GM12878 (cell line): ENCODE results near the gene COL19A1.

Experiments used
- NFIC ChIP-seq: IDR thresholded peaks from 2 replicates; pipeline ENCODE4 v1.6.1; 2012; ENCODE audit warnings: low read depth, mild to moderate bottlenecking, inconsistent platforms, low read length, moderate library complexity
- POLR2A ChIP-seq: IDR thresholded peaks from 2 replicates; pipeline ENCODE4 v1.6.1; 2011; ENCODE audit warnings: low read depth, mild to moderate bottlenecking, low read length
- POLR2AphosphoS2 ChIP-seq: IDR thresholded peaks from 2 replicates; pipeline ENCODE4 v1.6.1; 2011; ENCODE audit warnings: low read depth, mild to moderate bottlenecking, low read length, improper control_type of control experiment, moderate library complexity
- TF ChIP-seq, protein P1 (sequence below), 3 experiments: IDR thresholded peaks in 2 of 3; conservative IDR thresholded peaks in 1 of 3; 2 replicates each; pipeline ENCODE4 v1.5.1; 2011; ENCODE audit warnings: low read depth in 3 of 3, low read length in 3 of 3, mild to moderate bottlenecking in 3 of 3, control low read depth in 2 of 3, moderate library complexity in 2 of 3, inconsistent platforms in 1 of 3, mixed read lengths in 1 of 3; ENCODE audit not compliant: control insufficient read depth in 2 of 3, insufficient read depth in 1 of 3; ENCODE audit errors: extremely low read depth in 1 of 3
- TF ChIP-seq, protein P2 (sequence below): fragments of 450-650 bp; IDR thresholded peaks from 2 replicates; pipeline ENCODE4 v1.6.1; 2014; ENCODE audit warnings: mild to moderate bottlenecking
- TF ChIP-seq, protein P3 (sequence below): fragments of 450-650 bp; IDR thresholded peaks from 2 replicates; pipeline ENCODE4 v1.6.1; 2017; ENCODE audit warnings: antibody characterized with exemption, mild to moderate bottlenecking, moderate library complexity

DNA sequence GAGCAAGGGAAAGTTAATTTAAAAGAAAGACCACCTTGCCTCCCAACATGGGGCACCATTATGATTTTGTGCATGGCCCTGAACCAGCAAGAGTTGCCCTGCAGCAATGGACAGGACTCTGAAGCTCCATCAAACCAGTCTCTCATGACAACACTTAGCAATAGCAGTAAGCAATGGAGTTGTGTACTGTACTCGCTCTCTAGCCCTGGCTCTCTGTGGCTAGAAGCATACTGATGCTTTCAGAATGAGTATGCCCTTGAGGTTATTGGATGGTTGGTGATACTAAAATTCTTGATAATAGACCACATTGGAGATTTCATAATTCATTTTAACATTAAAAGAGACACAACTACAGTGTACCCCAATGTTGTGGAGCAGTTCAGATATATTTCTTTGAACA, 46.3 kb upstream of the COL19A1 start:
- TF ChIP-seq, protein P1, sequence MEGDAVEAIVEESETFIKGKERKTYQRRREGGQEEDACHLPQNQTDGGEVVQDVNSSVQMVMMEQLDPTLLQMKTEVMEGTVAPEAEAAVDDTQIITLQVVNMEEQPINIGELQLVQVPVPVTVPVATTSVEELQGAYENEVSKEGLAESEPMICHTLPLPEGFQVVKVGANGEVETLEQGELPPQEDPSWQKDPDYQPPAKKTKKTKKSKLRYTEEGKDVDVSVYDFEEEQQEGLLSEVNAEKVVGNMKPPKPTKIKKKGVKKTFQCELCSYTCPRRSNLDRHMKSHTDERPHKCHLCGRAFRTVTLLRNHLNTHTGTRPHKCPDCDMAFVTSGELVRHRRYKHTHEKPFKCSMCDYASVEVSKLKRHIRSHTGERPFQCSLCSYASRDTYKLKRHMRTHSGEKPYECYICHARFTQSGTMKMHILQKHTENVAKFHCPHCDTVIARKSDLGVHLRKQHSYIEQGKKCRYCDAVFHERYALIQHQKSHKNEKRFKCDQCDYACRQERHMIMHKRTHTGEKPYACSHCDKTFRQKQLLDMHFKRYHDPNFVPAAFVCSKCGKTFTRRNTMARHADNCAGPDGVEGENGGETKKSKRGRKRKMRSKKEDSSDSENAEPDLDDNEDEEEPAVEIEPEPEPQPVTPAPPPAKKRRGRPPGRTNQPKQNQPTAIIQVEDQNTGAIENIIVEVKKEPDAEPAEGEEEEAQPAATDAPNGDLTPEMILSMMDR (IDR thresholded peaks at IDR 0.05 in 2 of 3, conservative IDR thresholded peaks at IDR 0.05 in 1 of 3; ENCODE audit: control insufficient read depth in 2 of 3, extremely low read depth in 1 of 3, insufficient read depth in 1 of 3, low read depth in 3 of 3, low read length in 3 of 3) = no peak
- TF ChIP-seq NFIC (no peak), POLR2A (no peak), POLR2AphosphoS2 (no peak)
- TF ChIP-seq, protein P2, sequence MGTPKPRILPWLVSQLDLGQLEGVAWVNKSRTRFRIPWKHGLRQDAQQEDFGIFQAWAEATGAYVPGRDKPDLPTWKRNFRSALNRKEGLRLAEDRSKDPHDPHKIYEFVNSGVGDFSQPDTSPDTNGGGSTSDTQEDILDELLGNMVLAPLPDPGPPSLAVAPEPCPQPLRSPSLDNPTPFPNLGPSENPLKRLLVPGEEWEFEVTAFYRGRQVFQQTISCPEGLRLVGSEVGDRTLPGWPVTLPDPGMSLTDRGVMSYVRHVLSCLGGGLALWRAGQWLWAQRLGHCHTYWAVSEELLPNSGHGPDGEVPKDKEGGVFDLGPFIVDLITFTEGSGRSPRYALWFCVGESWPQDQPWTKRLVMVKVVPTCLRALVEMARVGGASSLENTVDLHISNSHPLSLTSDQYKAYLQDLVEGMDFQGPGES = no peak
- TF ChIP-seq, protein P3, sequence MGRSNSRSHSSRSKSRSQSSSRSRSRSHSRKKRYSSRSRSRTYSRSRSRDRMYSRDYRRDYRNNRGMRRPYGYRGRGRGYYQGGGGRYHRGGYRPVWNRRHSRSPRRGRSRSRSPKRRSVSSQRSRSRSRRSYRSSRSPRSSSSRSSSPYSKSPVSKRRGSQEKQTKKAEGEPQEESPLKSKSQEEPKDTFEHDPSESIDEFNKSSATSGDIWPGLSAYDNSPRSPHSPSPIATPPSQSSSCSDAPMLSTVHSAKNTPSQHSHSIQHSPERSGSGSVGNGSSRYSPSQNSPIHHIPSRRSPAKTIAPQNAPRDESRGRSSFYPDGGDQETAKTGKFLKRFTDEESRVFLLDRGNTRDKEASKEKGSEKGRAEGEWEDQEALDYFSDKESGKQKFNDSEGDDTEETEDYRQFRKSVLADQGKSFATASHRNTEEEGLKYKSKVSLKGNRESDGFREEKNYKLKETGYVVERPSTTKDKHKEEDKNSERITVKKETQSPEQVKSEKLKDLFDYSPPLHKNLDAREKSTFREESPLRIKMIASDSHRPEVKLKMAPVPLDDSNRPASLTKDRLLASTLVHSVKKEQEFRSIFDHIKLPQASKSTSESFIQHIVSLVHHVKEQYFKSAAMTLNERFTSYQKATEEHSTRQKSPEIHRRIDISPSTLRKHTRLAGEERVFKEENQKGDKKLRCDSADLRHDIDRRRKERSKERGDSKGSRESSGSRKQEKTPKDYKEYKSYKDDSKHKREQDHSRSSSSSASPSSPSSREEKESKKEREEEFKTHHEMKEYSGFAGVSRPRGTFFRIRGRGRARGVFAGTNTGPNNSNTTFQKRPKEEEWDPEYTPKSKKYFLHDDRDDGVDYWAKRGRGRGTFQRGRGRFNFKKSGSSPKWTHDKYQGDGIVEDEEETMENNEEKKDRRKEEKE = no peak
